Measurements from ENCODE around the gene ACAP3. TPM values are rescaled to one million over a fixed set of nuclear protein-coding genes. Genes with fewer than 3 reads are reported as not detected.
A peak's percentile ranks its signal among the peaks of the same experiment; 100 is the strongest.
"Not testable (repeated sequence)": the region's sequence is repeated elsewhere in the genome, so short reads cannot be mapped to it uniquely, and the experiment has no call there.

ACAP3 gene
- total RNA-seq, 2 experiments from 2014 or later, result 69.5 to 92.1 TPM

DNA sequence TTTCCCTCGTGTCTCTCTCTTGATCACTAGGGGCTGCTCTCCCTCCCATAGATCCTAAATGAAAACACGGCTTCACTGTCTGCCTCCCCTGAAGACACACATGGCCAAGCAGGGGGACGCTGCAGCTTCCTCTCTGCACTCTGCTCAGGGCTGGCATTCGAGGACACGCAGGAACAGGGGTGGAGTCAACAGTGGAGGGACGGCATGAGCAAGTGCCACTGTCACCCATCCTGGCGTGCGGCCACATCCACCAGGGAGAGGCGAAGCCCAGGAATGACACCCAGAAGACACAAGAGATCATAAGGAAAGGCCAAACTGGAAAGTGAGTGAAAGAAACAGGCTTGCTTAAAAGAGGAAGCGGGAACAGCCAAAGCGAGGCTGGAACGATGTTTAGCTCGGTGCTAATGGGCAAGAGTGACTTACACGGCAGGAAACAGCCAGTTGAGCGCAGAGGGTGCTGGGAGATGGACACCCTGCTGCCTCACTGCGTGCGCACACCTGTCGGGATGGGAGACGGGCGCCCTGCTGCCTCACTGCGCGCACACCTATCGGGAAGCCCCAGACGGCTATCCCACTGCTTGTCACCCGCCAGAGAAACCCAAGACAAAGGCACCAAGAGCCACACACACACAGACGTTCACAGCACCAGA is 47.7 kb downstream of the ACAP3 start:
- H3K27ac Mint-ChIP-seq, result no peak overlapping the region
- H3K27me3 Mint-ChIP-seq, result no peaks in the 10 kb centered on the region
- peaks cover 13% of the 10 kb centered on the region for H3K4me1 Mint-ChIP-seq
- H3K9me3 Mint-ChIP-seq, result no peaks in the 10 kb centered on the region
- CTCF ChIA-PET, result interaction anchor here (1.3 kb wide), 1 partner anchor 9 kb away, joined by 4 read pairs; no protein-coding TSS in a partner anchor
- POLR2A ChIA-PET, result no interaction called here
- peaks cover 41% of the 10 kb centered on the region for H3K36me3 Mint-ChIP-seq (ENCODE audit: low read depth)
- no peak overlapping the region for H3K4me3 Mint-ChIP-seq
- DNase-seq, result no peak

DNA sequence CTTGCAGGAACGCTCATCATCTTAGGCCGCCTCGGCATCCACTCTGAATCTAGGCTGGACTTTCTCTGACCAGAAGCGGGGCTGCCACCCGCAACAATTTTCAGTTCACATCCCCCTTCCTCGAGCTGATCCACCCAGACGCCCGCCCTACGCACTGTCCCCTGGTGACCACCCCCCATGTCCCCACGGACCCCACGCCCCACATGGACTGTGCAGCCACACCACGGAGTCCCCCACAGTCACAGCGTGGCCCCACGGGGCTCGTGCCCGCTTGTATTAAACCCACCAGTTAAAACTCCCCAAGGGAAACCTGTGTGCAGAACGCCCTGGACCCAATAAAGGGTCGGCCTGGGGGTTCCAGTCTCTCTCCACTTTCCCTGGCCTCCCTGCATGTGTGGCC is 48.2 kb downstream of the ACAP3 start:
- ChIA-PET POLR2A (no interaction called here), CTCF (interaction anchor here (1.3 kb wide), 1 partner anchor 9 kb away, joined by 4 read pairs; no protein-coding TSS in a partner anchor)
- H3K9me3 Mint-ChIP-seq, result no peaks in the 10 kb centered on the region
- H3K27me3 Mint-ChIP-seq, result no peaks in the 10 kb centered on the region
- peaks cover 13% of the 10 kb centered on the region for H3K4me1 Mint-ChIP-seq
- H3K36me3 Mint-ChIP-seq (ENCODE audit: low read depth), result peaks cover 42% of the 10 kb centered on the region
- no peak overlapping the region for H3K4me3 Mint-ChIP-seq
- H3K27ac Mint-ChIP-seq, result no peak overlapping the region
- no peak for DNase-seq

DNA sequence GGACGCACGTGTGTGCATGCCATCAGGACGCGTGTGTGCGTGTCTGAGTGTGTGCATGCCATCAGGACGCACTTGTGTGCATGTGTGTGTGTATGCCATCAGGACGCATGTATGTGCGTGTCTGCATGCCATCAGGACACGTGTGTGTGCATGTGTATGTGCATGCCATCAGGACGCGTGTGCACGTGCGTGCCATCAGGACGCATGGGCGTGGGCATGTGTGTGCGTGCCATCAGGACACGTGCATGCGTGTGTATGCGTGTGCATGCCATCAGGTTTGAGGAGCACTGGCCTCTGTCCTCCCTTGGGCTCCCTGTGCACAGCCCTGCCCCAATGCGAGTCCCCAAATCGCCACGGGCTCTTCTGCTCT is 48.6 kb downstream of the ACAP3 start:
- POLR2A ChIA-PET, result no interaction called here
- Mint-ChIP-seq H3K4me3 (no peak overlapping the region), H3K4me1 (peaks cover 13% of the 10 kb centered on the region), H3K9me3 (no peaks in the 10 kb centered on the region), H3K36me3 (ENCODE audit: low read depth) (peaks cover 42% of the 10 kb centered on the region), H3K27me3 (no peaks in the 10 kb centered on the region), H3K27ac (no peak overlapping the region)
- CTCF ChIA-PET, result interaction anchor here (1.9 kb wide), 1 partner anchor 12 kb away, joined by 6 read pairs; no protein-coding TSS in a partner anchor
- DNase-seq, result no peak

DNA sequence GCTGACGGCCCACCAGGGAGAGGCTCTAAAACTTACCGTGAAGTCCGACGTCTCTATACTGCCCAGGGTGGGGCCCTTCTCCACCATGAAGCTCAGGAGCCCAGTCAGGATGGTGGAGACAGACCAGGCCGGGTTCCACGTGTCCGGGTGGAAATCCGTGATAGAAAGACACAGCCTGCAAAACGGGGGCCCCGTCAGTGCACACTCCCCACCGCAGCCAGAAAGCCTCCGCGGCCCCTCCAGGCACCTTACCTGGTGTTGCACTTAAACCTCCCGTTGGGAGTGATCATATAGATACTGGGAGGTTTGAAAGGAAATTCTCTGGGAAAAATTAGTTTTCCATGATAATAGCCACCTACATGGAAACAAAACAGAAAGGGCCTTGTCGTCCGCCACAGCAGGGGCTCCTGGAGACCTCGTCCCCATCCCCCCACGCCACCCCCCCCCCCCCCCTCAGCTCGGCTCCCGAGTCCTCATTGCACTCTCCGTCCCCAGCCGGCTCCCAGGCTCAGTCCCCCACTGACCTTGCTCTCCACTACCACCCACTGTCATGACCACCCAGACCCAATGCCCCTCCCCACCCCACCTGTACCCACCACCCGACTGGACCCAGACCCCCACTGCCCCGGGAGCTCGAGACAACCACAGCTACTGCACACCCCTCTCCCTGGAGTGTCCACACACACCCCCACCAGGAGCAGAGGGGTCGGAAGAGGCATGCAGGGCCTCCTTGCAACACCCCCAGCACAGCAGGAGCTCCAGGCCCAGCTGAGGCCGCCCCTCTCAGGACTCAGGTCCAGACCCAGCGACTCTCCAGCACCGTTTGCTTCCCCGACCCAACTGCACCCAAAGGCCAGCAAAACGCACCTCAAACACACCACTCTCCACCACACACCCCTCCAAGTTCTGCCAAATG is 50.5 kb downstream of the ACAP3 start:
- CTCF ChIA-PET, result interaction anchor here (1.9 kb wide), 1 partner anchor 14 kb away, joined by 6 read pairs; no protein-coding TSS in a partner anchor

DNA sequence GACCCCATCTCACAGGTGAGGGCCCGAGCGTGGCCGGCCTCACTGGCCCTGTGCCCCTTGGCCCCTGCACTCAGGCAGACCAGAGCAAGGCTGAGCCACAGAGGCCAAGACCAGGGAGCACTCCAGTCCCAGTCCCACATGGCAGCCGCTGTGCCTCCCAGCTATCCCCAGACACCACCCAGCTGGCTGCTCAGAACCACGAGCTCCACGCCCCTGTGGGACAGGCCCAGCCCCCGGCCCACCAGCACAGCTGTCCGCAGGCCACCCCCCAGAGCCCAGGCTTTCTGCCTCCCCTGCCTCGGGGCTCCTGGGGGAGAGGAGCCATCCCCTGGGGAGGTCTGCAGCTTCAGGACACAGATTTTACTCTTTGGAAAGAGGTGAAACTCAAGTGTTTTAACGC is 52.1 kb downstream of the ACAP3 start:
- Mint-ChIP-seq H3K4me1 (peaks cover 9% of the 10 kb centered on the region), H3K27ac (no peak overlapping the region), H3K4me3 (no peak overlapping the region), H3K36me3 (ENCODE audit: low read depth) (peaks cover 35% of the 10 kb centered on the region), H3K9me3 (no peaks in the 10 kb centered on the region), H3K27me3 (no peaks in the 10 kb centered on the region)
- POLR2A ChIA-PET, result no interaction called here
- CTCF ChIA-PET, result interaction anchor here (0.5 to 1.1 kb wide), 2 partner anchors 134 to 486 kb away, joined by 3 to 4 read pairs; no protein-coding TSS in a partner anchor
- DNase-seq, result no peak

More for the DNA sequence above, 50.5 kb downstream of the ACAP3 start:
- H3K4me3 Mint-ChIP-seq, result no peak overlapping the region
- H3K9me3 Mint-ChIP-seq, result no peaks in the 10 kb centered on the region
- POLR2A ChIA-PET, result no interaction called here
- H3K36me3 Mint-ChIP-seq (ENCODE audit: low read depth), result peaks cover 44% of the 10 kb centered on the region
- H3K27ac Mint-ChIP-seq, result peak overlapping the region; percentile 41
- no peak for DNase-seq
- peaks cover 10% of the 10 kb centered on the region for H3K4me1 Mint-ChIP-seq
- H3K27me3 Mint-ChIP-seq, result no peaks in the 10 kb centered on the region

DNA sequence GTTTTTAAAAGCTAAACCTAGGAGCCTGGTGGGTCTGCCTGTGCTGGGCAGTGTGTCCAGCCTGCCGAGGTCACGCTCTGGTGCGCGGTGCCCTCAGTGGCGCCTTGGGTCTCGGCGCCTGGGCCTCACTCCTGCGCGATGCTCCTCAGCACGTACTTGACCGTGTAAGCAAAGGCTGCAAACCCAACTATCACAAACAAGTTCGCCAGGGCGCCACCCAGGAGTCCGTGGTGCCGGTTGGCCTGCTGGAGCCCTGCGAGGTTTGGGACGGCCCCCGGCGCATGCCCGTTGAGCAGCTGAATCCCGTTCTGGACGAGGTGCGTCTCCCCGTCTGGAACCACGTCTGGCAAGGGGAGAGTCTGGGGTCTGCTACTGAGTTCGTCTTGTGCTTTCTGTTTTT is 52.7 kb downstream of the ACAP3 start:
- DNase-seq, result no peak
- POLR2A ChIA-PET, result no interaction called here

DNA sequence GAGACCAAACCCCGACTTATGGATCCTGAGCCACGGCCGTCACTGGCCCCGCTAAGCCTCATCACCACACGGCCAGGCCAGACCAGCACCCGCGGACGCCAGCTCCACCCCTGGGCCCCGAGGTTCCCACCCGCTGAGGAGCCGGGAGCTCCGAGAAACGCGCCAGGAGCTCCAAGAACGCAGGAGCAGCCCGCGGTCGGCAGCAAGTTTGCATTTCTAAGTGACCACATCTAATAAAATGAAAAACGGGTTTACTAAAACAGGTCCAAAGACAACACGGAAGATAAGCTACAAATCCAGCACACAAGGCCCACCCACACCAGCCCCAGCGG is 53.1 kb downstream of the ACAP3 start:
- H3K4me1 Mint-ChIP-seq, result peaks cover 12% of the 10 kb centered on the region

More for the DNA sequence above, 52.7 kb downstream of the ACAP3 start:
- peaks cover 35% of the 10 kb centered on the region for H3K36me3 Mint-ChIP-seq (ENCODE audit: low read depth)
- no peaks in the 10 kb centered on the region for H3K9me3 Mint-ChIP-seq
- peaks cover 12% of the 10 kb centered on the region for H3K4me1 Mint-ChIP-seq
- H3K27ac Mint-ChIP-seq, result no peak overlapping the region
- CTCF ChIA-PET, result interaction anchor here (0.5 to 1.1 kb wide), 2 partner anchors 134 to 487 kb away, joined by 3 to 4 read pairs; no protein-coding TSS in a partner anchor
- no peaks in the 10 kb centered on the region for H3K27me3 Mint-ChIP-seq
- H3K4me3 Mint-ChIP-seq, result no peak overlapping the region

DNA sequence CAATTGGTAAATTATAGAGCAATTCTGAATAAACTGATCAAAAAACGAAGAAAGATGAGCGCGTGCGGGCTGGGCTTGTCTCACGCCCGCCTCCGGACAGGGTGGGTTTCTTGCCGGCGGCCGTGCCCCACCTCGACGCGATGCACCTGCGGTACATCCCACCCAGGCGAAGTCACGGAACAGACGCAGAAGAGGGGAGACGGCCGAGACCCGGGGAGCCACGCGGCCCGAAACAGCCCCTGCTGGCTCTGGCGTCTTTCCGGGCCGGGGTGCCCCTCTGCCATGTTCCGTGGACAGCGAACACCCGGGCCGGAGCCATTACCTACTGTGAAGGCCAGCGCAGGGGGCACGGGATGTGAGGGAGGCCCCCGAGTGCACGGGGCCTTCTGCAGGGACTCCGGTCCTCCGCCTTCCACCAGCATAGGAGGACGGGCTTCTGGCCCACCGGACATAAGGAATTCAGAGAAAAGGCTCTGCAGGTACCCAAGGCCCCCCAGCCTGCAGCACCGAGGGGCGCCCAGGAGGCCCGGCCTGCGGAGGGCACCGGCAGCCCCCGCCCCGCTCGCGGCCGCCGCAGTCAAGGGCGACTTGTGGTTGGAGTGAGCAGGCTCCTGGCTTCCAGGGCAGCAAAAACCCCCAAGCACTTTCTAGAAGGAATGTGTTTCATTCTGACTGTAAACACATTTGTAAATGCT is 53.6 kb downstream of the ACAP3 start:
- POLR2A ChIA-PET, result no interaction called here
- no peak overlapping the region for H3K4me3 Mint-ChIP-seq
- H3K36me3 Mint-ChIP-seq (ENCODE audit: low read depth), result peaks cover 27% of the 10 kb centered on the region
- no peaks in the 10 kb centered on the region for H3K9me3 Mint-ChIP-seq
- CTCF ChIA-PET, result no interaction called here
- no peak for DNase-seq
- no peaks in the 10 kb centered on the region for H3K27me3 Mint-ChIP-seq
- H3K4me1 Mint-ChIP-seq, result peaks cover 12% of the 10 kb centered on the region
- H3K27ac Mint-ChIP-seq, result no peak overlapping the region

More for the DNA sequence above, 53.1 kb downstream of the ACAP3 start:
- Mint-ChIP-seq H3K36me3 (ENCODE audit: low read depth) (peaks cover 31% of the 10 kb centered on the region), H3K27me3 (no peaks in the 10 kb centered on the region), H3K9me3 (no peaks in the 10 kb centered on the region), H3K4me3 (no peak overlapping the region), H3K27ac (no peak overlapping the region)
- ChIA-PET POLR2A (no interaction called here), CTCF (no interaction called here)
- no peak for DNase-seq

DNA sequence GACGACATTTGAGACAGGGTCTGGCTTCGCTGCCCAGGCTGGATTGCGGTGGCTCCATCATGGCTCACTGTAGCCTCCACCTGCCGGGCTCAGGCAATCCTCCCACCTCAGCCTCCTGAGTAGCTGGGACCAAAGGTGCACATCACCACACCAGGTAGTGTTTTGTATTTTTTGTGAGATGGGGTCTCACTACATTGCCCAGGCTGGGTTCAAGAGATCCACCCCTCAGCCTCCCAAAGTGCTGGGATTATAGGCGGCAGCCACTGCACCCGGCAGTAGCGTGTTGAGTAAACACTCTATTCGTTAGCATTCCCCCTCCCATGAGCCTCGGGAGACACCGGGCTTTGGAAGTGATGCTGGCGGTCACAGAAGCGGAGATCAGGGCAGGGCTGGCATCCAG is 54.4 kb downstream of the ACAP3 start:
- ChIA-PET POLR2A (no interaction called here), CTCF (no interaction called here)
- peaks cover 27% of the 10 kb centered on the region for H3K36me3 Mint-ChIP-seq (ENCODE audit: low read depth)
- no peak for DNase-seq
- H3K4me3 Mint-ChIP-seq, result no peak overlapping the region
- H3K4me1 Mint-ChIP-seq, result peaks cover 9% of the 10 kb centered on the region
- no peaks in the 10 kb centered on the region for H3K27me3 Mint-ChIP-seq
- H3K9me3 Mint-ChIP-seq, result no peaks in the 10 kb centered on the region
- peak overlapping the region; percentile 64 for H3K27ac Mint-ChIP-seq

DNA sequence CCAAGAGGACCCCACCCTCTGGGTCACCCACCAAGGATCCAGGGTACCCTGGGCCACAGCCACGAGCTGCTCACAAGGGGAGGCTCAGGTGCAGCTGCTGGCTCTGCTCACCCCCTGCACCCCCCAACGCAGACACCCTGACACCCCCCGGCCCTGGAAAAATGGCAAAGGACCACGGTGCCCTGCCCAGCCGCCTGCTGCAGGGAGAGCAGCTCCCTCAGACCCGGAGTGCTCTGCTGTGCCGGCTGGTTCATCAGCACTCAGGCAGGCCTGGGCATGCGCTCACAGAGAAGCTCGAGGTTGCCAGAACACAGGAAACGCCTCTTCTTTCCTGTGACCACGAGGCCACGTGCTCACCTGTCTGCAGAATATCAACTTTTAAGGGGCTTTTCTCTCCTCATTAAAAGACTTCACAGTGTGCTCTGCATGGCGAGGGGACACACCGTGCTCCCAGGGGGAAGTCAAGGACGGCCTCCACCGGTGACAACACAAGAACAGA is 56.9 kb downstream of the ACAP3 start:
- CTCF ChIA-PET, result interaction anchor here (0.6 to 1.6 kb wide), 7 partner anchors 9 to 210 kb away, joined by 3 to 9 read pairs (median 4); no protein-coding TSS in a partner anchor
- no peak for DNase-seq
- Mint-ChIP-seq H3K4me3 (no peak overlapping the region), H3K9me3 (no peaks in the 10 kb centered on the region), H3K27me3 (peaks cover 5% of the 10 kb centered on the region), H3K4me1 (peaks cover 9% of the 10 kb centered on the region), H3K36me3 (ENCODE audit: low read depth) (peaks cover 18% of the 10 kb centered on the region), H3K27ac (peak overlapping the region; percentile 71)
- POLR2A ChIA-PET, result no interaction called here

DNA sequence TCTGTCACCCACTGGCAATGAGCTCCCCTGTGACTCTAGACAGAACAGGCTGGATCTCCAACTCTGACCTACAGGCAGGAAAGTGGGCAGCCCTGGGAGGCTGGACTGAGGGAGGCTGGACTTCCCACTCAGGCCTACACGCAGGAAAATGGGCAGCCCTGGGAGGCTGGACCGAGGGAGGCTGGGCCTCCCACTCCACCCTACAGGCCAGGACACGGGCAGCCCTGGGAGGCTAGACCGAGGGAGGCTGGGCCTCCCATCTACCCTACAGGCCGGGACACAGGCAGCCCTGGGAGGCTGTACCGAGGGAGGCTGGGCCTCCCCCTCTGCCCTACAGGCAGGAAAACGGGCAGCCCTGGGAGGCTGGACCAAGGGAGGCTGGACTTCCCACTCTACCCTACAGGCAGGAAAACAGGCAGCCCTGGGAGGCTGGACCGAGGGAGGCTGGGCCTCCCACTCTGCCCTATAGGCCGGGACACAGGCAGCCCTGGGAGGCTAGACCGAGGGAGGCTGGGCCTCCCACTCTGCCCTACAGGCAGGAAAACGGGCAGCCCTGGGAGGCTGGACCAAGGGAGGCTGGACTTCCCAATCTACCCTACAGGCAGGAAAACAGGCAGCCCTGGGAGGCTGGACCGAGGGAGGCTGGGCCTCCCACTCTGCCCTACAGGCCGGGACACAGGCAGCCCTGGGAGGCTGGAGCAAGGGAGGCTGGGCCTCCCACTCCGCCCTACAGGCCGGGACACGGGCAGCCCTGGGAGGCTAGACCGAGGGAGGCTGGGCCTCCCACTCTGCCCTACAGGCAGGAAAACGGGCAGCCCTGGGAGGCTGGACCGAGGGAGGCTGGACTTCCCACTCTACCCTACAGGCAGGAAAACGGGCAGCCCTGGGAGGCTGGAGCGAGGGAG is 59.5 kb downstream of the ACAP3 start:
- POLR2A ChIA-PET; H3K9me3 Mint-ChIP-seq; H3K27me3 Mint-ChIP-seq; H3K4me3 Mint-ChIP-seq; H3K4me1 Mint-ChIP-seq; DNase-seq; CTCF ChIA-PET; H3K36me3 Mint-ChIP-seq (ENCODE audit: low read depth); H3K27ac Mint-ChIP-seq: not testable (repeated sequence)

DNA sequence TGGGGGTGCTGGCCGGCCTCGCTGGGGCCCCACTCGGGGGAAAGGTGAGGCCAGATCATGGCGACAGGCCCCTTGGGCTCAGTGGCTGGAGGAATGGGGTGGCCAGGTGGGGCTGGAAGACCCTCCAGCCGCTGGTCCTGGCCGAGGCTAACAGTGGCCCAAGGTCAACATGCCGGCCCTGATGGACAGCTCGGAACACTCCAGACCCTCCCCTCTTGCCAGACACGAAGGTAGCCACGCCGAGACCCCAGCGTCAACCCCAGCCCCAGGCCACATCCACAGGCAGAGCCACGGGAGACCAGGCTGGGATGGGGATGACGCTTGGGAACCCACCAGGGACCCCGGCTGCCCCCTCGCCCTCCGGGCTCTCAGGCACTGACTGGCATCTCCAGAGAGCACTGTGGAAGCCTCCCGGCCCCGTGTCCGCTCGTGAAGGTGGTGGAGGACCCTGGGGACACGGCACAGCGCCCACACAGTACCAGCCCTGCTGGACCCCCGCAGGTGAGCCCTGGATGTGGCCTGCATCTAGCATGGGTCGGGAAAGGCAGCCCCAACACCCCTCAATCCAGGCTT is 60.3 kb downstream of the ACAP3 start:
- Mint-ChIP-seq H3K4me1 (peaks cover 9% of the 10 kb centered on the region), H3K9me3 (no peaks in the 10 kb centered on the region), H3K36me3 (ENCODE audit: low read depth) (peaks cover 2% of the 10 kb centered on the region), H3K27ac (no peak overlapping the region), H3K27me3 (peaks cover 5% of the 10 kb centered on the region), H3K4me3 (no peak overlapping the region)
- no peak for DNase-seq
- CTCF ChIA-PET, result no interaction called here
- POLR2A ChIA-PET, result no interaction called here
